Calu3 (cell line): Measurements from ENCODE around the gene SERINC3. TPM values are rescaled to one million over a fixed set of nuclear protein-coding genes. Genes with fewer than 3 reads are reported as not detected.

Experiments
- BruUV-seq: library from RNA; stranded (reverse); fragments of 400-500 nt; replicated peaks from 2 replicates; lab custom pipeline; 2021; lab: Mats Ljungman, UMichigan
- CTCF ChIA-PET: fragments of 300-600 bp; sonication (Branson Sonifier 250); formaldehyde crosslinking; loops from one replicate; lab custom pipeline; 2022; ENCODE audit warnings: antibody characterized with exemption; lab: Charles Lee
- DNase-seq: peaks from one replicate; pipeline ENCODE4 v3.0.0; 2022
- H3K27ac Mint-ChIP-seq: one replicate; pipeline ENCODE4 v1.8.0; 2022; ENCODE audit warnings: mixed read lengths; ENCODE audit not compliant: unreplicated experiment
- H3K27me3 Mint-ChIP-seq: one replicate; pipeline ENCODE4 v1.8.0; 2022; ENCODE audit warnings: mixed read lengths; ENCODE audit not compliant: unreplicated experiment
- H3K36me3 Mint-ChIP-seq: one replicate; pipeline ENCODE4 v1.8.0; 2022; ENCODE audit warnings: mild to moderate bottlenecking, moderate library complexity, mixed read lengths; ENCODE audit not compliant: insufficient read depth, unreplicated experiment
- H3K4me1 Mint-ChIP-seq: one replicate; pipeline ENCODE4 v1.8.0; 2022; ENCODE audit warnings: mild to moderate bottlenecking, low read depth, mixed read lengths; ENCODE audit not compliant: unreplicated experiment
- H3K4me3 Mint-ChIP-seq: one replicate; pipeline ENCODE4 v1.8.0; 2022; ENCODE audit warnings: mild to moderate bottlenecking, low read depth, moderate library complexity, mixed read lengths; ENCODE audit not compliant: unreplicated experiment
- H3K9me3 Mint-ChIP-seq: one replicate; pipeline ENCODE4 v1.8.0; 2022; ENCODE audit warnings: low read depth, mixed read lengths; ENCODE audit not compliant: unreplicated experiment
- CTCF ChIP-seq: fragments of 200-600 bp; IDR thresholded peaks from one replicate; pipeline ENCODE4 v1.8.0; 2022; ENCODE audit warnings: antibody characterized with exemption; ENCODE audit not compliant: unreplicated experiment
- intact Hi-C: fragments of 100-400 bp; cut with micrococcal nuclease; formaldehyde crosslinking; loops from one replicate; pipeline ENCODE4 v1.10.0; 2022; ENCODE audit not compliant: unreplicated experiment
- total RNA-seq: library from RNA; stranded (reverse); gene quantifications from 2 replicates; pipeline ENCODE4 v1.2.3, GENCODE V29; 2022

Gene SERINC3
- total RNA-seq, 1 experiment from 2014 or later = 173 TPM

GRCh38 chr20:44547419-44547818, 25.5 kb upstream of the SERINC3 start:
- no peak overlapping the region for H3K27ac Mint-ChIP-seq
- TF ChIP-seq CTCF = no peak
- no peaks in the 10 kb centered on the region for H3K4me1 Mint-ChIP-seq
- no peaks in the 10 kb centered on the region for H3K9me3 Mint-ChIP-seq
- H3K27me3 Mint-ChIP-seq = peaks cover 25% of the 10 kb centered on the region
- no peaks in the 10 kb centered on the region for H3K36me3 Mint-ChIP-seq
- DNase-seq = no peak
- H3K4me3 Mint-ChIP-seq = no peak overlapping the region
- intact Hi-C loops = no loop called here
- CTCF ChIA-PET = no interaction called here
- no TSS peak for BruUV-seq

DNA sequence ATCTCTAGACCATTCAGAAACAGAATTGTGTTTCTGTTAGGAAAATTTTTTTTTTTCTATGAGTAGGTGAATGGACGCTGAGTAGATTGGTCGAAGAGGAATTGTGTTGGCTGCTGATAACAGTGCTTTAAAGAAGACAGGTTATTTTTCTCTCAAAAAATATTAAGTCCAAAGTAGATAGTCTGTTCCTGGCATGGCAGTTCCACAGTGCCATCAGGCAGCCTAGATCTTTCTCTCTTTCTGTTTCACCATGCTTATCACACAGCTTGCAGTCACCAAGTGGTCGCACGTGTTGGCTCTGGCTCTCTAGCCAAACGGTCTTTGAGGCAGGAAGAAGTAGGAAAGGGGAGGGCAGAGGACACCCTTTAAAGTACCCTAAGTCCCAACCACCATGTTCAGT, 22.4 kb upstream of the SERINC3 start:
- TF ChIP-seq CTCF = no peak
- intact Hi-C loops = no loop called here
- no peak overlapping the region for H3K4me3 Mint-ChIP-seq
- no peaks in the 10 kb centered on the region for H3K9me3 Mint-ChIP-seq
- H3K4me1 Mint-ChIP-seq = no peaks in the 10 kb centered on the region
- H3K36me3 Mint-ChIP-seq = no peaks in the 10 kb centered on the region
- CTCF ChIA-PET = interaction anchor here (0.6 to 0.9 kb wide), 3 partner anchors 20 to 347 kb away, joined by 3 to 8 read pairs (median 5); no protein-coding TSS in a partner anchor
- H3K27ac Mint-ChIP-seq = no peak overlapping the region
- no peak for DNase-seq
- peaks cover 14% of the 10 kb centered on the region for H3K27me3 Mint-ChIP-seq
- no TSS peak for BruUV-seq

GRCh38 chr20:44543358-44543757, 21.5 kb upstream of the SERINC3 start:
- Mint-ChIP-seq H3K9me3 (no peaks in the 10 kb centered on the region), H3K4me1 (no peaks in the 10 kb centered on the region), H3K36me3 (no peaks in the 10 kb centered on the region), H3K27ac (no peak overlapping the region), H3K4me3 (no peak overlapping the region), H3K27me3 (peaks cover 14% of the 10 kb centered on the region)
- no TSS peak for BruUV-seq
- CTCF ChIA-PET = interaction anchor here (0.6 to 1.3 kb wide), 2 partner anchors 9 to 101 kb away, joined by 3 to 7 read pairs; no protein-coding TSS in a partner anchor
- DNase-seq = no peak
- intact Hi-C loops = no loop called here
- TF ChIP-seq CTCF = no peak

- Mint-ChIP-seq H3K36me3 (no peaks in the 10 kb centered on the region), H3K4me3 (no peak overlapping the region), H3K9me3 (no peaks in the 10 kb centered on the region), H3K27me3 (peaks cover 13% of the 10 kb centered on the region), H3K4me1 (no peaks in the 10 kb centered on the region), H3K27ac (no peak overlapping the region)
- TF ChIP-seq CTCF = no peak
- DNase-seq = no peak
- CTCF ChIA-PET = interaction anchor here (0.6 to 1.3 kb wide), 3 partner anchors 9 to 1736 kb away, joined by 3 to 7 read pairs (median 3); no protein-coding TSS in a partner anchor
- intact Hi-C loops = no loop called here
- BruUV-seq = no TSS peak
These were observed 21.0 kb upstream of the SERINC3 start for GRCh38 chr20:44542890-44543289.
